HUES6 (cell line): ENCODE results near the gene HSPH1.
"Not testable (repeated sequence)": the region's sequence is repeated elsewhere in the genome, so short reads cannot be mapped to it uniquely, and the experiment has no call there.

ENCODE experiments used
- H3K27ac ChIP-seq: 2 replicates; pipeline ENCODE4 v1.7.0; 2013; ENCODE audit warnings: low read depth, mild to moderate bottlenecking, low read length, inconsistent platforms
- H3K27me3 ChIP-seq: 2 replicates; pipeline ENCODE4 v1.6.1; 2013; ENCODE audit warnings: low read length; ENCODE audit not compliant: control insufficient read depth, insufficient read depth
- H3K36me3 ChIP-seq: 2 replicates; pipeline ENCODE4 v1.6.1; 2013; ENCODE audit warnings: low read length; ENCODE audit not compliant: control insufficient read depth, insufficient read depth
- H3K4me1 ChIP-seq: 2 replicates; pipeline ENCODE4 v1.6.1; 2013; ENCODE audit warnings: low read length; ENCODE audit not compliant: control insufficient read depth, insufficient read depth
- H3K4me3 ChIP-seq: 2 replicates; pipeline ENCODE4 v1.5.1; 2013; ENCODE audit warnings: low read depth, low read length
- H3K9ac ChIP-seq: one replicate; pipeline ENCODE4 v1.6.1; 2013; ENCODE audit warnings: mild to moderate bottlenecking, low read length
- H3K9me3 ChIP-seq: 2 replicates; pipeline ENCODE4 v1.6.1; 2013; ENCODE audit warnings: low read depth, low read length; ENCODE audit not compliant: control insufficient read depth, insufficient read depth

The HSPH1 gene

GRCh38 chr13:31111136-31111535 lies 50.6 kb downstream of the HSPH1 start:
- Histone ChIP-seq H3K27ac (no peak overlapping the region), H3K4me3 (no peak overlapping the region), H3K4me1 (no peaks in the 10 kb centered on the region), H3K9ac (no peak overlapping the region), H3K9me3 (no peaks in the 10 kb centered on the region), H3K27me3 (no peaks in the 10 kb centered on the region), H3K36me3 (no peaks in the 10 kb centered on the region)

GRCh38 chr13:31110617-31111016 lies 51.1 kb downstream of the HSPH1 start:
- Histone ChIP-seq H3K36me3 (no peaks in the 10 kb centered on the region), H3K9ac (no peak overlapping the region), H3K27ac (no peak overlapping the region), H3K27me3 (no peaks in the 10 kb centered on the region), H3K9me3 (no peaks in the 10 kb centered on the region), H3K4me1 (no peaks in the 10 kb centered on the region), H3K4me3 (no peak overlapping the region)

- Histone ChIP-seq H3K27me3 (no peaks in the 10 kb centered on the region), H3K4me1 (no peaks in the 10 kb centered on the region), H3K27ac (no peak overlapping the region), H3K4me3 (no peak overlapping the region), H3K9me3 (no peaks in the 10 kb centered on the region), H3K9ac (no peak overlapping the region), H3K36me3 (no peaks in the 10 kb centered on the region)
These were observed 51.5 kb downstream of the HSPH1 start for GRCh38 chr13:31110169-31110568.

GRCh38 chr13:31107109-31107508 lies 54.6 kb downstream of the HSPH1 start:
- H3K4me3 ChIP-seq: no peak overlapping the region
- no peak overlapping the region for H3K27ac ChIP-seq
- H3K9ac ChIP-seq: no peak overlapping the region
- no peaks in the 10 kb centered on the region for H3K9me3 ChIP-seq
- H3K36me3 ChIP-seq: no peaks in the 10 kb centered on the region
- no peaks in the 10 kb centered on the region for H3K4me1 ChIP-seq
- H3K27me3 ChIP-seq: no peaks in the 10 kb centered on the region

- Histone ChIP-seq H3K27me3 (no peaks in the 10 kb centered on the region), H3K9me3 (no peaks in the 10 kb centered on the region), H3K36me3 (no peaks in the 10 kb centered on the region), H3K4me1 (no peaks in the 10 kb centered on the region), H3K9ac (no peak overlapping the region), H3K4me3 (no peak overlapping the region), H3K27ac (no peak overlapping the region)
These were observed 55.8 kb downstream of the HSPH1 start for GRCh38 chr13:31105856-31106255.

GRCh38 chr13:31105020-31105795 lies 56.5 kb downstream of the HSPH1 start:
- H3K9me3 ChIP-seq: no peaks in the 10 kb centered on the region
- H3K4me1 ChIP-seq: no peaks in the 10 kb centered on the region
- no peaks in the 10 kb centered on the region for H3K27me3 ChIP-seq
- no peak overlapping the region for H3K4me3 ChIP-seq
- no peak overlapping the region for H3K27ac ChIP-seq
- no peaks in the 10 kb centered on the region for H3K36me3 ChIP-seq
- no peak overlapping the region for H3K9ac ChIP-seq

GRCh38 chr13:31102905-31103304 lies 58.8 kb downstream of the HSPH1 start:
- no peak overlapping the region for H3K9ac ChIP-seq
- H3K36me3 ChIP-seq: no peaks in the 10 kb centered on the region
- no peaks in the 10 kb centered on the region for H3K4me1 ChIP-seq
- H3K27me3 ChIP-seq: no peaks in the 10 kb centered on the region
- no peak overlapping the region for H3K27ac ChIP-seq
- H3K4me3 ChIP-seq: no peak overlapping the region
- no peaks in the 10 kb centered on the region for H3K9me3 ChIP-seq

GRCh38 chr13:31101472-31102170 lies 60.1 kb downstream of the HSPH1 start:
- Histone ChIP-seq H3K4me3 (no peak overlapping the region), H3K27ac (no peak overlapping the region), H3K4me1 (peaks cover 11% of the 10 kb centered on the region), H3K36me3 (no peaks in the 10 kb centered on the region), H3K9ac (no peak overlapping the region), H3K27me3 (no peaks in the 10 kb centered on the region), H3K9me3 (no peaks in the 10 kb centered on the region)

GRCh38 chr13:31100721-31101120 lies 61.0 kb downstream of the HSPH1 start:
- Histone ChIP-seq H3K27ac (no peak overlapping the region), H3K9ac (no peak overlapping the region), H3K9me3 (no peaks in the 10 kb centered on the region), H3K27me3 (no peaks in the 10 kb centered on the region), H3K4me3 (no peak overlapping the region), H3K4me1 (peaks cover 13% of the 10 kb centered on the region), H3K36me3 (no peaks in the 10 kb centered on the region)

- not testable (repeated sequence) for H3K9ac ChIP-seq, H3K9me3 ChIP-seq, H3K36me3 ChIP-seq, H3K4me3 ChIP-seq, H3K27me3 ChIP-seq, H3K27ac ChIP-seq
- H3K4me1 ChIP-seq: peaks cover 18% of the 10 kb centered on the region
These were observed 63.7 kb downstream of the HSPH1 start for GRCh38 chr13:31097911-31098434.

- Histone ChIP-seq H3K27me3 (no peaks in the 10 kb centered on the region), H3K9ac (no peak overlapping the region), H3K9me3 (no peaks in the 10 kb centered on the region), H3K36me3 (no peaks in the 10 kb centered on the region), H3K27ac (no peak overlapping the region), H3K4me3 (no peak overlapping the region), H3K4me1 (peaks cover 18% of the 10 kb centered on the region)
These were observed 64.9 kb downstream of the HSPH1 start for GRCh38 chr13:31096654-31097302.
